ENCODE data around the gene CRHR1. TPM values are rescaled to one million over a fixed set of nuclear protein-coding genes. Genes with fewer than 3 reads are reported as not detected.

The CRHR1 gene
- polyA plus RNA-seq, 1 donor, result 0.62 TPM

GRCh38 chr17:45823598-45823997 lies 39.5 kb downstream of the CRHR1 start:
- DNase-seq (ENCODE audit: low read depth), result no peak

- no peak for DNase-seq (ENCODE audit: low read depth)
These were observed 40.4 kb downstream of the CRHR1 start for GRCh38 chr17:45824475-45824874.

DNA sequence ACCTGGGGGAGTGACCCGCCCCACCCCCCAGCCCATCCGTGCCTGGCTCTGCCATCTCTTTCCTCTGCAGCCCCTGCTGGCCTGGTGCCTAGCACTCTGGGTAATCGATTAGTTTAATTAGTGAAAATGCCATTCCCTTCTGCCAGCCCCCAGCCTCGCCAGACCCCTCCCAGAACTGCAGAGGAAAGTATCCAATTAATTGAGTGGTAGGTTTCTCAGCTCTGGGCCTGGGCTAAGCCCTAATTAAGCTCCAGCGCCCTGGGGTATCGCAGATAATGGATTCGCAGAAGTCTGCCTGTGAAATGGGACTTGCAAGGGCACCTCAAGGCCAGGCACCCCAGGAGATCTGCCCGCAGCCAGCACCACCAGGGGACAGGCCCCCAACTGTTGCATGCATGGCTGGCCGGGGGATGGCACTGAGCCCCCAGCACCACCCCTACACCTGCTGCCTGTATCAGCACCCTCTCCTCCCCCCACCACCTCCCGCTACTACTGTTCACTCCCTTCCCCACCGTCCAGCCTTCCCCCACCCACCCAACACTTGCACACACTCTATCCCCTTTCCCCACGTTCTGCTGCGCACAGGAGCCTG lies 40.9 kb downstream of the CRHR1 start:
- no peak for DNase-seq (ENCODE audit: low read depth)

DNA sequence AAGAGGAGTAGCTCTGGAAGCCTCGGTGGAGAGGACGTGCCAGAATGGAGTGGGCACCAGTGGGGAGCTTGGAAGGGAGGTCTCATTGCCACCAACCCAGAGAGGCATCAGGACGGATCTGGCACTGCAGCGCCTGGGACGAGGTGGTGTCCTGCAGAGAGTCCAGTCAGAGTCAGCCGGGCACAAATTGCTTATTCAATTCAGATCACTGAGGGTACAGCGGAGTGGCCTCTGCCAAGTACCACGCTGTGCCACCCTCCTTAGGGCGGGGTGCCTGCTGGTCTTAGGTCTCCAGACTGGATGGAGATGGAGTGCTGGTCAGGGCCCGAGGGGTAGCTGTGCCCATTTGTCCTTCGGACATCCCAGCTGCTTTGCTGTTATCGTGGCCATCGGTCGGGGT lies 41.7 kb downstream of the CRHR1 start:
- DNase-seq (ENCODE audit: low read depth), result no peak

DNA sequence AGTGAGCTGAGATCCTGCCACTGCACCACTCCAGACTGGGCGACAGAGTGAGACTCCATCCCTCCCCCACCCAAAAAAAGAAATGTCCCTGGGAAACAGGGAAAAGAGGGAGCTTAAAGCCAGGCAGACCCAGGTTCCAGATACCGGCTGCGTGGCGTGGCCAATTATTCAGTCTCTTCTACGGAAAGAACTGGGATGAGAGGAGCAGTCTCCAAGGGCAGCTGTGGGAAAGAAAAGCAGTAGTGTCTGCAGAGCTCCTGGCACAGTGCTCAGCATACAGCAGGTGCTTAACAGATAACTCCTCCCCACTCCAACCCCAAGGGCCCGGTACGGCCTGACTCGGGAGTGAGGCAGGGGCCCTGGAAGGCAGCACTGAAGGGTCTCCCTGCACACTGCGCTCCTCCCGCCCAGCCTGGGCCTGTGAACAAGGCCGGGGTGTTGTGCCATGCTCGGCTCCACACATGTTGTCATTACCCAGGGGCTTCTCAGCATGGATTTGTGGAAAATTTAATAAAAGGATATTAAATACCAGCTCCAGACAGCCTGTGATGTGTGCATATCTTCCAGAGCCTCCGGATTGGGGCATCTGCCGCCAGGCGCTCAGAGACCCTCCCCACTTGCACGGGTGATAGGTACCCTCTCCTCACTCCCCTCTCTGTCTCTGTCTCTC lies 42.9 kb downstream of the CRHR1 start:
- no peak for DNase-seq (ENCODE audit: low read depth)

GRCh38 chr17:45828171-45828570 lies 44.1 kb downstream of the CRHR1 start:
- no peak for DNase-seq (ENCODE audit: low read depth)

- no peak for DNase-seq (ENCODE audit: low read depth)
These were observed 44.5 kb downstream of the CRHR1 start for GRCh38 chr17:45828582-45829133.

GRCh38 chr17:45833920-45834319 lies 49.8 kb downstream of the CRHR1 start:
- no peak for DNase-seq (ENCODE audit: low read depth)

DNA sequence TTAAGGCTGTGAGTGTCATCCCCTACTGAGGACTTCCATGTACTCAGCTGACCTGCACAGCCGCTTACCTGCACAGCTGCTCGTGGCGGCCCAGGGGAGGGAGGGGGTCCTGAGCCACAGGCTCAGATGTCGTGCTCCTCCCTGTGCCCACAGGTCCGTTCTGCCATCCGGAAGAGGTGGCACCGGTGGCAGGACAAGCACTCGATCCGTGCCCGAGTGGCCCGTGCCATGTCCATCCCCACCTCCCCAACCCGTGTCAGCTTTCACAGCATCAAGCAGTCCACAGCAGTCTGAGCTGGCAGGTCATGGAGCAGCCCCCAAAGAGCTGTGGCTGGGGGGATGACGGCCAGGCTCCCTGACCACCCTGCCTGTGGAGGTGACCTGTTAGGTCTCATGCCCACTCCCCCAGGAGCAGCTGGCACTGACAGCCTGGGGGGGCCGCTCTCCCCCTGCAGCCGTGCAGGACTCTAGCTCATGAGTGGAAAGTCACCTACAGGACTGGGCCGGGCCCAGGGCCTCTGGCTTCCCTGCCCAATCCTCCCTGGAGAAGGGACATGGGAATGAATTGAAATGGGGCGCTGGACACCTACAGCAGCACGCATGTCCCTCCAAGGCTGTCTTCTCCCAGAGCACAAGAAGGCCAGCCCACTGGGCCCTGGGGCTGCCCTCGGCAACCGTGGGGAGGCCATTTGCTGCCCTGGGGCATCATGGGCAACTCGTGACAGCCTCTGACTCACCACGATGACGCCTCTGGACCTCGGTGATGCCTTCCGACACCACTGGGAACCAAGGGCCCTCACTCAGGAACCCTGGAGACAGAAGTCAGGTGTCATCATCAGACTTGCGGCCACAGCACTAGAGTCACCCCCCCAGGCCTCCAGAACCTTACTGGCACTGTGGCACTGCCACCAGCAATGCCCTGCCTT lies 50.6 kb downstream of the CRHR1 start:
- DNase-seq (ENCODE audit: low read depth), result no peak

GRCh38 chr17:45835481-45835880 lies 51.4 kb downstream of the CRHR1 start:
- DNase-seq (ENCODE audit: low read depth), result no peak

- DNase-seq (ENCODE audit: low read depth), result no peak
These were observed 52.2 kb downstream of the CRHR1 start for GRCh38 chr17:45836047-45837044.

GRCh38 chr17:45837187-45837586 lies 53.1 kb downstream of the CRHR1 start:
- DNase-seq (ENCODE audit: low read depth), result no peak

DNA sequence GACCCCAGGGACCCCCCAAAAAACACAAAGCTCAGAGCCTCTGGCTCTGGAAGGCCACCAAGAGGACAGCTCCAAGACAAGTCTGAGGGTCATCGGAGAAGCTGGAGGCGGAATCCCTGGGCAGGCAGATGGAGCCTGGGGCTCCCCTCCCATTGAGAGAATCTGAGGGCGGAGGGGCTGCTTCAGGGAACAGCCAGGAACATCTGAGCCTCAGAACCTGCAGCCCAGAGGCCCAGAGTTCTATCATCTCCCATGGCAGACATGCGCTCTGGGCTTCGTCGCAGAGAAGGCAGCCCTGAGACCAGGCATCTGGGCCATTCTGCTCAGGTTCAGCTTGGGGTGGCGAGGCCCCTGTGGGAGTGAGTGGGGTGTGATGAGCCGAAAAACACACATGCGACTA lies 53.5 kb downstream of the CRHR1 start:
- DNase-seq (ENCODE audit: low read depth), result no peak

DNA sequence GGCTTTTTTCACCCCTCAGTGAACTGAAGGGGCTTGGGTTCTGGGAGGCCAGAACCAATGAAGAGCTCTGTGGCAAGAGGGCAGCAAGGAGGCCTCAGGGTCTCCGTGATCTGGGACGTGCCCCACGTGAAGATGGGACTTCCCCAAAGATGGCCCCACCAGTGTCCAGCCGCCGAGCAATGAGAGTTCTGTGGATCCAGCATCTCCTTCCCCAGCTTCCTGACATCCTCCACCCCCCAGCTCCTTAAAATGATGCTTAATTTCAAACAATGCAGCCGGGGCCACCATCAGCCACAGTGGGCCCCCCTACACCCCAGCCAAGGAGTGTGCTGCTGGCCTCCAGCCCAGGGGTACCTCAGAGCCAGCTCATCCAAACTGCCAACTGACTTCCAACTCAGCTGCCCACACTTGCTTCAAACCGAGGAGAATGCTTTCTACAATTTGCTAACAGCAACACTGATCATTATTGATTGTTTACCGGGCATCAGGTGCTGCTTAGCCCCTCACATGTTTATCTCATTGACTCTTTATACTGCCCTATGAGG lies 54.7 kb downstream of the CRHR1 start:
- no peak for DNase-seq (ENCODE audit: low read depth)

DNA sequence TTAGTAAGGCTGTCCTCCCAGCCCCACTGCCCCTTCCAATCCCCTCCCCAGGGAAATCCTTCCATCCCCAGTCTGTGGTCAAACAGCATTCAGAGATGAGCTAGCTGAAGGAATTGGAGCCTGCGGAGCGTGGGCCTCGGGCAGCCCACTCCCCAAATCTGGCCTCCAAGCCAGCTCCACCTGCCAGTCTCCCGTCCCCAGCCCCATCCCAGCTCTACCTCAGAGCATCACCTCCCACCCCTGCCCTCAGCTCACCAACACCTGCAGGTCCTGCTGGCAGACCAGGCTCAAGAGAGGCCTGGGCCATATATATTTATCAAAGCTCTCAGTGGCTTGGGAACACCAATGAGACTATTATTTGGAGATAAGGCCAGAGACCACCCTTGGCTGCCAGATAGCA lies 55.3 kb downstream of the CRHR1 start:
- DNase-seq (ENCODE audit: low read depth), result no peak

DNA sequence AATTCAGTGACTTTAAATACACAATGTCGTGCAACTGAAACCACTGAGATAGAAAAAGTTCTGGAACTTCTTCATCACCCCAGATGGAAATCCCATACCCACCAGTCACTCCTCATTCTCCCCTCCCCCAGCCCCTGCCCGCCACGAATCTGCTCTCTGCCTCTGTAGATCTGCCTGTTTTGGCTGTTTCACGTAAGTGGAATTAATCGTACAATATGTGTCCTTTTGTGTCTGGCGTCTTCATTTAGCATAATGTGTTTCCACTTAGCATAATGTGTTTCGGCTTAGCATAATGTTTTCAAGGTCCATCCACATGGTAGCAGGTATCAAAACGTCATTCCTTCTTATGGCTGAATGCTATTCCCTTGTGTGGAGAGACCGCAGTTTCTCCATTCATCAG lies 57.1 kb downstream of the CRHR1 start:
- no peak for DNase-seq (ENCODE audit: low read depth)

- no peak for DNase-seq (ENCODE audit: low read depth)
These were observed 57.9 kb downstream of the CRHR1 start for GRCh38 chr17:45841883-45842525.

DNA sequence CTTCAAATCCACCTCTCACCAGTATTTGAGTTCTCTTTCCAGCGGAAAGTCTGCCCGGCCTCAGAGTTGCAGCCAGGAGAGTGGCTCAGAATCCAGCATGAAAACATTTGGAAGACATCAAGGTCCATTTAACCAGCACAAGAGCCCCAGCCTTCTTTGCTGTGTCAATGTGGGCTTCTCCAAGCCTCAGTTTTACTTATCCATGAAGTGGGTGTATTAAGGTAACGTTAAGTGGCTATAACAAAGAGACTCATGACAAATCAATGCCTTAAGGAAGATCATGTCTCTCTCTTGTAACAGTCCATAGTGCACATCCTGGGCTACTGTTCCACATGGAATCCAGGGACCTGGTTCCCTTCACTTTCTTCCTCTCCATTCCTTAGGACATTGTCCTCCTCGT lies 59.6 kb downstream of the CRHR1 start:
- DNase-seq (ENCODE audit: low read depth), result no peak

- DNase-seq (ENCODE audit: low read depth), result no peak
These were observed 60.7 kb downstream of the CRHR1 start, which contains the start of gene SPPL2C for GRCh38 chr17:45844695-45845375. SPPL2C (plus strand) TSS chr17:45844881; CDS start chr17:45844907, 26 bp downstream.
